Spleen (tissue), 7 donors: ENCODE measurements around the gene EXT2.

Experiments used
- CTCF ChIP-seq, 11 experiments: fragments of 200-600 bp in 7 of 11; fragments of 450-650 bp in 4 of 11; sonication (generic) in 4 of 11; IDR thresholded peaks in 8 of 11; conservative IDR thresholded peaks in 3 of 11; 1 replicate in 7 of 11; 2 replicates in 4 of 11; pipeline versions ENCODE4 v1.4.0 to v1.8.0; 2016 to 2021; ENCODE audit warnings: antibody characterized with exemption in 11 of 11, inconsistent platforms in 4 of 11, mild to moderate bottlenecking in 1 of 11
- POLR2A ChIP-seq, 3 donors: fragments of 450-650 bp; IDR thresholded peaks; one replicate each; pipeline ENCODE4 v1.5.1; 2017; ENCODE audit warnings: antibody characterized with exemption in 3 of 3, mild to moderate bottlenecking in 1 of 3
- POLR2AphosphoS5 ChIP-seq, 3 donors: sonication (generic); formaldehyde crosslinking; IDR thresholded peaks; one replicate each; pipeline ENCODE4 v1.5.1; 2017; ENCODE audit warnings: antibody characterized with exemption in 3 of 3
- donor health status: DM: no; HTN: no; CAD: no; lungs with moderate emphysema.
- donor health status: DM: no; HTN: no; CAD: no.
- donor health status: DM: no; HTN: no; CAD: no.

- no peak for TF ChIP-seq CTCF (IDR thresholded peaks at IDR 0.05 in 8 of 11, conservative IDR thresholded peaks at IDR 0.05 in 3 of 11)
- TF ChIP-seq POLR2AphosphoS5 (IDR thresholded peaks at IDR 0.05), result no peak
- no peak for TF ChIP-seq POLR2A (IDR thresholded peaks at IDR 0.05)
Observed at GRCh38 chr11:44112091-44112821, 16.8 kb downstream of the EXT2 start.
